NCI-H146 treated with DMSO at 0.1 percent for 48 hours (cell line): Measurements from ENCODE around the gene IMPA2.

Experiments used
- DNase-seq: peaks from one replicate; lab custom pipeline; 2025; ENCODE audit not compliant: unreplicated experiment; lab: John Stamatoyannopoulos, UW

IMPA2 gene

GRCh38 chr18:11989966-11990380, 8.7 kb downstream of the IMPA2 start:
- peak; percentile 59 for DNase-seq

- no peak for DNase-seq
Measured at GRCh38 chr18:11990539-11990938, 9.2 kb downstream of the IMPA2 start.

DNA sequence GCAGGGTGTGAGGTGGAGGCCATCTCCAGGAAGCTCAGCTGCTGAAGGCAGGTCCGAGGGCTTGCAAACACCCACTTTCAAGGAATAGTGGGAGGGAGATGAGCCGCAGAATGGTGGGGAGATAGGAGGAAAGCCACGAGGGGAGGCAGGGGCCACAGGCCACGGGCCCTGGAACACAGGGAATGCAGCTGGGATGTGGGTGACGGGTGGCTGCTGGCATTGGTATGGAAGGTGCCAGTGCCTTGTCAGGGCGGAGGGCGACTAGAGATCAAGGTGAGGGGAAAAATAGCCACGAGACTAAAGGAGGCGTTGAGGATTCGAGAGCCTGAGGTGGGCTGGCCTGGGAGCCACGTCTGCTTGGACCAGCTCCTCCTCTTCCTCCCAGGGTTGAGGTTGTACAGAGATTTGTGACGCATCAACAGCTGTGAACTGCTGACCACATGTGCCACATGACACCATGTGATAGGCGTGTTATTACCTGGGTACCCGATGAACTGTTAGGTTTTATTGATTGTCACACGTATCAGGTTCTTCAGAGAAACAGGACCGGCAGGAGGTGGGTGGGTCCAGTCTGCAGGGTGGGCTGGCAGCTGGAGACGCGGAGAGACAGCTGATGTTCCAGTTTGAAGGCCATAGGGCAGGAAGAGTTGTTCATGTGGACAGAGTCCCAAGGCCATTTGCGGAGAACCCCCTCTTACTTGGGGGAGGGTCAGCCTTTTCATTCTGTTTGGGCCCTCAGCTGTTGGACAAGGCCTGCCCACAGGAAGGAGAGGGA, 9.9 kb downstream of the IMPA2 start:
- no peak for DNase-seq

DNA sequence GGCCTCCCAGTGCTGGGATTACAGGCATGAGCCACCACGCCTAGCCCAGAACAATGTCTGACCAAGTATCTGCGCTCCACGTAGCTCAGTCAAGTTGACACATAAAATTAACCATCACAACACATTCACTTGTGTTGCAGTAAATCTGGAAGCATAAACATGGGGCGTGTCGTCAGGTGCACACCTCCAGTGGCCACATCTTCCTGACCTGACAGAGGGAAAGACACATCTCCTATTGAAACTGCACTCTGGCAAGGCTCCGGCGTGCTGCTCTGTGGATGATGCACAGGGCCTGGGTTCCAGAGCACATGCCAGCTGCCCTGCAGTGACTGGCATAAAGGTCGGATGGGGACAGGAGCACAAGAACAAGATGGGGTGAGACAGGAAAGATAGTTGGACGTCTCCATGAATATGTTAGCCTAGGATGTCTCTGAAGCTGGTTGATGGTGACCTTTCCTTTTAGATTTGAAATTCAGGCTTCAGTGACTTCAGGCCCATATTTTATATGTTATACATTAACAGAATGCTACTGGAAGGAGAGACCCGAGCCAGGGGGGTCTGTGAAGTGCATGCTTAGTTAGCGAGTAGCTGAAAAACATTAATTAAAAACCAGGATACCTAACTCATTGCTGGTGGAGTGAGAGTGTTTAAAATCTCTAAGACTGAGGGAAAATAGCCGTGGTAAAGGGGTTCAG, 10.9 kb downstream of the IMPA2 start:
- DNase-seq: no peak

DNA sequence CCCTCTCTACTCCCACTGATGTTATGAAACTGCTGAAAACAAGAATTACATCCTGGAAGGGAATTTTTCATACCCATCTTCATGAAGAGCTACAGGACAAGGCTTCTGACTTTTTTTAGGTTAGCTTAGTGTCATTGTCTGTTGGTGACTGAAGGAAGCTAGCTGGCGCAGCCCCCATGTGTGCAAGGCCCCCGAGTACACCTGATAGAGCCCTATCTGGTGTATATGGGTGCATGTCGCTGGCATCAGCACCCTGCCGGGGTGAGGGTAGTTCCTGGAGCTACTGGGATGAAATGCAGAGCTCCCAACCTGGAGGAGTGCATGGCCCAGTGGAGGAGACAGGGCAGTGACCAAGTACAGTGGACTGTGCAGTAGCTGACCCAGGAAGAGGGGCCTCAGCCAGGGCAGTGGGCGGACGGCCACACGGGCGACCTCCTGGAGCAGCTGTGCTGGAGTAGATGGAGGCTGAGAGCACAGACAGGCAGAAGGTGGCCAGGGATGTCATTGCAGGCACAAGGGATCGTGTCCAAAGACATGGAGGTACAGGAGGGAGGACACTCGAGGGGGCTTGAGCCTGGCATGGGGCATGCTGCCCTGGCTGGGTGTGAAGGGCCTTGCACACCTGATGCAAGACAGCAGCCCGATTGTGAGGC, 12.1 kb downstream of the IMPA2 start:
- DNase-seq: no peak

GRCh38 chr18:11994336-11994702, 13.0 kb downstream of the IMPA2 start:
- DNase-seq: no peak

GRCh38 chr18:11994703-11995444, 13.6 kb downstream of the IMPA2 start:
- no peak for DNase-seq

GRCh38 chr18:11995445-11996189, 14.3 kb downstream of the IMPA2 start:
- peak; percentile 77 for DNase-seq

GRCh38 chr18:11996190-11996754, 15.0 kb downstream of the IMPA2 start:
- DNase-seq: no peak

DNA sequence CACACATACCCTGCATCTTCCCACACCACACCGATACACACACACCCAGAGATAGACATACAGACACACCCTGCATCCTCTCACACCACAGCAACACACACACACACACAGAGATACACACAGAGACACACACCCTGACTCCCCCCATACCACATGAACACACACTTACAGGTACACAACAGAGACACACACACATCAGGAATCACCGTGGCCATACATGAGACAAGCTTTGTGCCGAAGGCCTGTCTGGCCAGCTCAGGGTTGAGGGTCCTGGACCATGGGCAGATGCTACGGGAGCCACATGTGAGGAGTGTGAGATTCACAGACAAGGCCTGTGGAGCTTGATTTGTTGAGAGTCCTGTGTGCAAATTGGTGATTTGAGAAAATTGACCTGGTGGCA, 15.6 kb downstream of the IMPA2 start:
- DNase-seq: no peak

- DNase-seq: no peak
Measured at GRCh38 chr18:11997466-11997865, 16.2 kb downstream of the IMPA2 start.

GRCh38 chr18:11998193-11998592, 16.9 kb downstream of the IMPA2 start:
- no peak for DNase-seq

DNA sequence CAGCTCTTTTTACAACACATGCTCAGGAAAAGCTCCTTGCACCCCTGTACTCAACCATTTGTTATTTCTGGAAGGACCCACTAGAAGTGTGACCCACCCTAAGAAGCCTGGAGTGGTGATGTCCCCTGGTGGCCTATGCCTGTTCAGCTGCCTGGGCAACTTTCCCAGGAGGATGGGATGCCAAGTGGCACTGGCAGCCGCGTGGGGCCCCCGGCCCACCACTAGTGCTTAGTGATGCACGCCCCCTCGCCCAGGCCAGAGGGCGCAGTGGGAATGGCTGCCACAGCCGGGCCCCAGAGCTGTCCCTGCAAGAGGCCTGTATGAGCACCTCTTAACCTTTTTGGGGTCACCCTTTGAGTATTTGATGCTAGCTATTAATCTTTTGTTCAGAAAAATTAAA, 18.1 kb downstream of the IMPA2 start:
- no peak for DNase-seq

DNA sequence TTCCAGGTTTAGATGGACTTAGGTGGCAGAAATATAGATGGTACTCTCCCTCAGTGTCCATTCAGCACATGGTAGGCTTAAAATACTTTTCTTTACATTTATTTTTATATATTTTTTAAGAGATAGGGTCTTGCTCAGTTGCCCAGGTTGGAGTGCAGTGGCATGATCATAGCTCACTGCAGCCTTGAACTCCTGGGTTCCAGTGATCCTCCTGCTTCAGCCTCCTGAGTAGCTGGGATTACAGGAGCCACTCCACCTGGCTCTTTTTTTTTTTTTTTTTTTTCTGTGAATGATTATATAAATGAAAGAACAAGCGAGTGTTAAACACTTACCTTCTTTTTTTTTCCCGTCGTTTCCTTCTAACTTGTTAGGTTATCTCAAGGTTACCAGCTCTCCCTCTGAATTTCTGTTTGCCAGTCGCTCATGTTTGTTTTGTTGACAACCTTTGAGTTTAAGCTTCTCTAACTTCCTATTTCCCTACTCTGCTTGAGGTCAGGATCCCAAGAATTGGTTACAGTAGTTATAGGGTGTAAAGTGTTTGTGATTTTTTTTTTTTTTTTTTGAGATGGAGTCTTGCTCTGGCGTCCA, 18.9 kb downstream of the IMPA2 start:
- DNase-seq: no peak

- DNase-seq: no peak
Measured at GRCh38 chr18:12001421-12001820, 20.1 kb downstream of the IMPA2 start.

DNA sequence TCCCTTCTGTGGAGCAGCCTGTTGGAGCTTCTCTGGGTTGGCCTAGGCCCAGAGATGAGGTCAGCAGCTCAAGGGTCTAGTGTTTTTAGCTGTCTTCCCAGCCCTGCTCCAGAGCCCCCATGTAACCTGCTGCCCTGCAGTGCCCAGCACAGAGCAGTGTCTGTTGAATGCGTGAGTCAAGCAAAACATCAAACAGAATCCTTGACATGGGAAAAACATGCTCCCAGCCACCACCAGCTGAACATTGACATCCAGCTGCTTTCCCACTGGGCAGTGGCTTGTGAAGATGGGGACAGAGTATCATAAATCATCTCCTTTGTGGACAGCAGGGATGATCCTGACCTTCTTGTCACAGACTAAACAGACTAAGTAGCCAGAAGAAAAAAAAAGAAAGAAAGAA, 22.6 kb downstream of the IMPA2 start:
- DNase-seq: no peak

DNA sequence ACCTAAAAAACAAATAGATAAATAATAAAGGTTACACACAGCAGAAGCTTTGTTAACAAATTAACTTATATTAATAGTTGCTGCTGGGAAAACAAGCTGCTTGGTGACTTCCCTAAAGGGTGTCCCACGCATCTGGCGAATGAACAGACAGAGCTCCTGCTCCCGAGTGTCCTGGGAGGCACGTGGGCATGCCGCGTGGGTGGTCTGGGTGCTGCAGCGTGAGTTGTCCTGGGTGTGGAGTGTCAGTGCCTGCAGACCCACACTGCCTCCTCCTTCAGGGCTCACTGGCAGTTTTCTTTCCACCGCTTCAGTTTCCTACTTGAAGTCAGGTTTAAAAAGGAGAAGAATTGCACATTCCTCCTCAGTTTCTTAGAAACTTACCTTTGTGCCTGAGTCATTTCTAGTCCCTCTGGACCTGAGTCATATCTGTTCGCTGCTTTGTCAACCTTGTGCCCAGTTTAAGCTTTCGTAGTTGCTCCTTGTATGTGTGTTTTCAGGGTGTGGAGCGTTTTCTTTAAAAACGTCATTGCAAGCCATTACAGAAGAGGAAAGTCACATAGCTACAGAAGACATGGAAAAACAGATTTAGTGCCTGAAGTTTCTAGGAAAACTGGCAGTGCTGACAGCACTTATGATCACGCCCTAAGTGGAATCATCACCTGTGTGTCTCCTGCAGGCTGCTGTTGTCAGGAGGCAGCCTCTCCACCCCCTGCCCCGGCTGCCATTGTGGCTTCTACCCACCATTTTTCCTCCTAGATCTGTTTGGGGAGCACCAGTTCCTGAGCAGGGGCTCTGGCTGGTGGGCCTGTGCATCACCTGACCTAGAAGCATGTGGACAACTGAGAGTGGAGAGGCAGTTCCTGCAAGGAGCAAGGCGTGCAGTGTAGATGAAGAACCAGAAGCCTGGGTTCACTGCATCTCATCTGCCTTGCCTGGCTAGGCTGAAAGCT, 24.5 kb downstream of the IMPA2 start:
- no peak for DNase-seq

DNA sequence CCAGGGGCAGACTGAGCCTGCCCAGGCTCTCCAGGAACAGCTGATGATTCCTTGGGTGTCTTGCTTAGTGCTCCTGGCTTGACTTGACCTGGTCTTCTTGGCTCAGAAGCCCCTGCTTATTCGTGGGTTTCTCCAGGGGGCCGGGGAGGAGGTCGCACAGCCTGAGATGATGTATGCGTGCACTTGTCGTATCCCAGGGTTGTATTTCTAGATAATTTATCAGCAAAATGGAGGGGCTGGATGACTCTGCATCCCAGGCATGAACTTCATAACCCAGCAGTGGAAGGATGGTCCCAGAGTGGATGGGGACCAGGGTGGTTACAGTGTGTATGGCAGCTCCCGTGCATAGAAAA, 25.2 kb downstream of the IMPA2 start:
- no peak for DNase-seq

DNA sequence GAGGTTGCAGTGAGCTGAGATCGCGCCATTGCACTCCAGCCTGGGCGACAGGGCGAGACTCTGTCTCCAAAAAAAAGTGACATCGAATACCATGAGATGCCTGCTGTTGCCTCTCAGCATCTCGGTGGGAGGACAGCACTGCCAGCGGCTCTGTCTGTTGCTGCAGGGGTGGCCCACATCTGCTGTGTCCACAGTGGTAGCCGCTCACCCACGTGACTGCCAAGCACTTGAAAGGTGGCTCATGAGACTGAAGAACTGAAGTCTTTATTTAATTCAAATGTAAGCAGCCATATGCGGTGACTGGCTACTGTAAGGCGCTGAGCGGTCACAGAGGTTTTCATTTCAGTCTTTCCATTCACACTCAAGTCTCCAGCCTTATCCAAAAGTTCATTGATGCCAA, 25.8 kb downstream of the IMPA2 start:
- no peak for DNase-seq
